DOHH2 (cell line): ENCODE measurements around the gene VPS37C.

Experiments
- H3F3A ChIP-seq: fragments of 200-600 bp; sonication (generic), shearing (Covaris generic); 2 replicates; pipeline ENCODE4 v1.6.0; 2016; ENCODE audit warnings: antibody characterized with exemption, mild to moderate bottlenecking; ENCODE audit not compliant: control insufficient read depth, insufficient read depth
- H3K27ac ChIP-seq: fragments of 200-600 bp; sonication (generic); 2 replicates; pipeline ENCODE4 v1.5.1; 2014; ENCODE audit warnings: low read depth, mild to moderate bottlenecking, low read length, moderate library complexity
- H3K27me3 ChIP-seq: fragments of 200-600 bp; sonication (generic); 2 replicates; pipeline ENCODE4 v1.6.1; 2014; ENCODE audit warnings: mild to moderate bottlenecking, low read length, mixed read lengths; ENCODE audit not compliant: control insufficient read depth
- H3K36me3 ChIP-seq: fragments of 200-600 bp; sonication (generic); 2 replicates; pipeline ENCODE4 v1.6.1; 2014; ENCODE audit warnings: mild to moderate bottlenecking, low read length, moderate library complexity, mixed read lengths; ENCODE audit not compliant: control insufficient read depth
- H3K4me1 ChIP-seq: fragments of 200-600 bp; sonication (generic); 2 replicates; pipeline ENCODE4 v1.6.1; 2014; ENCODE audit warnings: mild to moderate bottlenecking, low read length, mixed read lengths; ENCODE audit not compliant: control insufficient read depth
- H3K4me2 ChIP-seq: fragments of 200-600 bp; sonication (generic); 2 replicates; pipeline ENCODE4 v1.6.0; 2014; ENCODE audit warnings: mild to moderate bottlenecking, low read length, moderate library complexity
- H3K4me3 ChIP-seq: fragments of 200-600 bp; sonication (generic); 2 replicates; pipeline ENCODE4 v1.5.1; 2014; ENCODE audit warnings: mild to moderate bottlenecking, low read length, mixed read lengths
- H3K79me2 ChIP-seq: fragments of 200-600 bp; sonication (generic); 2 replicates; pipeline ENCODE4 v1.6.1; 2014; ENCODE audit warnings: mild to moderate bottlenecking, low read length, mixed read lengths; ENCODE audit not compliant: control insufficient read depth
- H3K9me2 ChIP-seq: fragments of 200-600 bp; sonication (generic); replicated peaks from 2 replicates; pipeline ENCODE4 v1.6.1; 2014; ENCODE audit warnings: mild to moderate bottlenecking, low read length, mixed read lengths; ENCODE audit not compliant: control insufficient read depth
- H3K9me3 ChIP-seq: fragments of 200-600 bp; sonication (generic); 2 replicates; pipeline ENCODE4 v1.6.1; 2014; ENCODE audit warnings: antibody characterized with exemption, low read length, mixed read lengths; ENCODE audit not compliant: control insufficient read depth, insufficient read depth
- H4K20me1 ChIP-seq: fragments of 200-600 bp; sonication (generic); 2 replicates; pipeline ENCODE4 v1.6.0; 2014; ENCODE audit warnings: low read depth, mild to moderate bottlenecking, antibody characterized with exemption, low read length, moderate library complexity; ENCODE audit not compliant: control insufficient read depth, insufficient read depth
- EZH2phosphoT487 ChIP-seq: fragments of 200-600 bp; sonication (generic); IDR thresholded peaks from 2 replicates; pipeline ENCODE4 v1.6.1; 2017; ENCODE audit warnings: borderline replicate concordance, mild to moderate bottlenecking, antibody characterized with exemption, low read length, moderate library complexity, mixed read lengths
- TF ChIP-seq, protein P1 (sequence below): fragments of 200-600 bp; sonication (generic); IDR thresholded peaks from one replicate; pipeline ENCODE4 v1.5.1; 2014; ENCODE audit warnings: antibody characterized with exemption, mild to moderate bottlenecking, low read depth, low read length; ENCODE audit not compliant: poor library complexity, severe bottlenecking

The VPS37C gene

DNA sequence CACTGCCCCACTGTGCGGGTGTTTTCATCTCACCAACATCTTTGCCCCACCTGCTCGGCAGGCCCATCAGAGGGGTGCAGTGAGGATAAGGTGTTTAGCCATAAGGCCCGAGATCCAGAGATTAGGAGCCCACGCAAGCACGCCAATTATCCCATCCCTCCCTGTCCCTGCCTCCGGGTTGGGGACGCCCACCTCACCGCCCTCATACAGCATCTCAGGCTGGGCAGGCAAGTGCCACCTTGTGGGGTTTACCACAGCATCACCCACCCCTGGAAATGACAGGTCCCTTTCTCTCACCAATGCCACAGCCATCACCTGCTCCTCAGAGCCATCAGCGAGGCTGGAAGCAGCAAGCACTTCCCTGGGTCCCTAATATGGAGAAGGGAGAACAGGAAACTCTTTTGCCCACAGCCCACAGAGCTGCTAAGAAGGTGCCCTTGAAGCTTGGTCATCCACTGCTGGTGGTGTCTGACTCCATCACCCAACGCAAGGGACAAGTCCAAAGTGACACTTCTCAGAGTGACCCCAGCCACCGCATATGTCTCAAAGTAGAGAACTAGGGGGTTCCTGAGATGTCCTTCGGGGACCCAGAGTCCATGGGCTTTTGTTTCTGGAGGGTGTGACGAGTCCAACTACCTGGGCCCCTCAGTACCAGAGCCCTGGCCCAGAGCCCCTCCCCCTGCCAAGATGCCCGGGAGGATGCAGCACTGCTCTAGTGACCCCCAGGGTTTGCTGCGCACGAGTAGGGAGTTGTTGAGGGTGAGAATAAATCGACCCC lies 15.8 kb downstream of the VPS37C start:
- no peaks in the 10 kb centered on the region for H4K20me1 ChIP-seq
- no peak overlapping the region for H3K27ac ChIP-seq

DNA sequence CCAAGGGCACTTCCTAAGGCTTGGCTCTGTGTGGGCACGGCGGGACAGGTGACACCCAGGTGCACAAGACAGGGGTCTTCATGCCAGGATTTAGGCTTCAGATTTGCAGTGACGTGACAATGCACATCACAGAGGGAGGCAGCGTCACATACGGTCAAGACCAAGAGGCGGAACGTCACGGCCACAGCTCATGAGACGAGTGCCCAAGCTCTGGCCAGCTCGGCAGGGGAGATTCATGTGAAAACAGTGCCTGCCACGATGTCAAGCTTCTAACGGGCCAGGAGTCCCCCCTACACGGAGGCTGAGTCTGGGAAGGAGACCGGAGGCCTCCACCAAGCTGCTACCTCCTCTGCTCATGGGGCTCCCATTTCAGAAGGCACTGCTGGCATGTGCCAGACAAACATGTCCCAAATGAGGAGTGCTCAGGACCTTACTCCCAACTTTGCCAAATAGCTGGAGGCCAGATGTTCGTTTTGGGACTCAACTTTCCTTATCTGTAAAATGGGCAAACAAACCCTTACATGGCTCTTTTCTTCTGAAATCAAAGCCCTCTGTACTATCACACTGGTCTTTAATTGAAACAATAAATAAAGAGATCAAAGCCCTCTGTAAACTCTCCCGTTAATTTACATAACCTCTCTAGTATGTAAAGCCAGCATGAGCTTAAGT lies 16.6 kb downstream of the VPS37C start:
- Histone ChIP-seq H4K20me1 (no peaks in the 10 kb centered on the region), H3K4me2 (no peak overlapping the region), H3K27ac (no peak overlapping the region), H3K4me1 (peaks cover 19% of the 10 kb centered on the region), H3K9me3 (no peaks in the 10 kb centered on the region), H3K4me3 (no peak overlapping the region), H3K9me2 (no peaks in the 10 kb centered on the region), H3K36me3 (no peaks in the 10 kb centered on the region), H3F3A (no peaks in the 10 kb centered on the region), H3K27me3 (no peaks in the 10 kb centered on the region), H3K79me2 (peaks cover 11% of the 10 kb centered on the region)
- TF ChIP-seq, protein P1, sequence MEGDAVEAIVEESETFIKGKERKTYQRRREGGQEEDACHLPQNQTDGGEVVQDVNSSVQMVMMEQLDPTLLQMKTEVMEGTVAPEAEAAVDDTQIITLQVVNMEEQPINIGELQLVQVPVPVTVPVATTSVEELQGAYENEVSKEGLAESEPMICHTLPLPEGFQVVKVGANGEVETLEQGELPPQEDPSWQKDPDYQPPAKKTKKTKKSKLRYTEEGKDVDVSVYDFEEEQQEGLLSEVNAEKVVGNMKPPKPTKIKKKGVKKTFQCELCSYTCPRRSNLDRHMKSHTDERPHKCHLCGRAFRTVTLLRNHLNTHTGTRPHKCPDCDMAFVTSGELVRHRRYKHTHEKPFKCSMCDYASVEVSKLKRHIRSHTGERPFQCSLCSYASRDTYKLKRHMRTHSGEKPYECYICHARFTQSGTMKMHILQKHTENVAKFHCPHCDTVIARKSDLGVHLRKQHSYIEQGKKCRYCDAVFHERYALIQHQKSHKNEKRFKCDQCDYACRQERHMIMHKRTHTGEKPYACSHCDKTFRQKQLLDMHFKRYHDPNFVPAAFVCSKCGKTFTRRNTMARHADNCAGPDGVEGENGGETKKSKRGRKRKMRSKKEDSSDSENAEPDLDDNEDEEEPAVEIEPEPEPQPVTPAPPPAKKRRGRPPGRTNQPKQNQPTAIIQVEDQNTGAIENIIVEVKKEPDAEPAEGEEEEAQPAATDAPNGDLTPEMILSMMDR: no peak
- TF ChIP-seq EZH2phosphoT487: no peak

More for the DNA sequence above, 15.8 kb downstream of the VPS37C start:
- peaks cover 13% of the 10 kb centered on the region for H3K79me2 ChIP-seq
- no peaks in the 10 kb centered on the region for H3K9me3 ChIP-seq
- no peaks in the 10 kb centered on the region for H3F3A ChIP-seq
- no peaks in the 10 kb centered on the region for H3K9me2 ChIP-seq
- H3K27me3 ChIP-seq: no peaks in the 10 kb centered on the region
- no peaks in the 10 kb centered on the region for H3K36me3 ChIP-seq
- H3K4me1 ChIP-seq: peaks cover 23% of the 10 kb centered on the region
- H3K4me2 ChIP-seq: no peak overlapping the region
- no peak overlapping the region for H3K4me3 ChIP-seq
- no peak for TF ChIP-seq EZH2phosphoT487
- TF ChIP-seq, protein P1: no peak

DNA sequence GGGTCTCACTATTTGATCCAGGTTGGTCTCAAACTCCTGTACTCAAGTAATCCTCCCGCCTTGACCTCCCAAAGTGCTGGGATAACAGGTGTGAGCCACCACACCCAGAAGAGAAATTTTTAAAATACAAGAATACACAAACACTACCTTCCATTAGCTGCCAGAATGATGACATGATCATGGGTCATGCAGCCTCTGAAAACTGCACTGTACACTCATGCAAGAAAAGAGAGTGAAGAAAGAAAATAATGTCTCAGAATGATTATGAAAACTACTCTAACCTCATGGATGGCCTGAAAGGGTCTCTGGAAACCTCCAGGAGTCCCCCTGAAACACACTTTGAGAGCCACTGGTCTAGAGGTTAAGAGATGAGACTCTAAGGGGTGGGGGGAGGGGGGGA lies 18.8 kb downstream of the VPS37C start:
- Histone ChIP-seq H3K4me2 (peak overlapping the region; percentile 52), H3K4me3 (no peak overlapping the region), H3K27ac (no peak overlapping the region), H3K27me3 (no peaks in the 10 kb centered on the region), H3K9me2 (no peaks in the 10 kb centered on the region), H3K36me3 (no peaks in the 10 kb centered on the region), H3K9me3 (no peaks in the 10 kb centered on the region), H4K20me1 (no peaks in the 10 kb centered on the region), H3K4me1 (peaks cover 16% of the 10 kb centered on the region), H3F3A (no peaks in the 10 kb centered on the region), H3K79me2 (0 out of 2 replicates have a peak, but pooled peaks cover 6% of the 10 kb centered on the region)
- no peak for TF ChIP-seq EZH2phosphoT487
- TF ChIP-seq, protein P1: no peak
